HCT116 (cell line): ENCODE results near the gene ATP13A3. TPM values are rescaled to one million over a fixed set of nuclear protein-coding genes. Genes with fewer than 3 reads are reported as not detected.

ENCODE experiments used
- ATAC-seq: fragments of 200-7000 bp; cut with Tn5 transposase; 2 replicates; pipeline ENCODE4 v1.9.1; 2020; ENCODE audit warnings: mild to moderate bottlenecking, moderate library complexity
- BruUV-seq: library from RNA; stranded (reverse); fragments of 400-500 nt; replicated peaks from 2 replicates; lab custom pipeline; 2021; lab: Mats Ljungman, UMichigan
- CTCF ChIA-PET: fragments of 300-600 bp; sonication (Branson Sonifier 250); formaldehyde crosslinking; loops from one replicate; lab custom pipeline; 2021; ENCODE audit warnings: antibody characterized with exemption; lab: Charles Lee
- POLR2A ChIA-PET: fragments of 300-600, 350-600 bp; sonication (Branson Sonifier 250); formaldehyde crosslinking; loops from one replicate; lab custom pipeline; 2021; ENCODE audit warnings: antibody characterized with exemption; lab: Charles Lee
- RAD21 ChIA-PET, 2 experiments: fragments of 300-600 bp; sonication (Branson Sonifier 250); formaldehyde crosslinking; loops; one replicate each; lab custom pipeline; 2023; ENCODE audit warnings: low total read pairs in 2 of 2; ENCODE audit not compliant: uncharacterized antibody in 2 of 2, unreplicated experiment in 2 of 2, low non-redundant PET in 1 of 2; lab: Charles Lee
- DNase-seq: peaks from one replicate; pipeline ENCODE4 v3.0.0-alpha.2; 2010; ENCODE audit warnings: low read depth, low spot score
- H2AFZ ChIP-seq: fragments of 200-600 bp; shearing (Covaris generic), sonication (generic); 2 replicates; pipeline ENCODE4 v1.6.1; 2017; ENCODE audit warnings: low read depth, mixed run types, mixed read lengths, antibody characterized with exemption, low read length; ENCODE audit not compliant: poor library complexity, severe bottlenecking
- H3K27ac ChIP-seq: 2 replicates; pipeline ENCODE4 v1.5.1; 2012; ENCODE audit warnings: low read depth, low read length
- H3K27me3 ChIP-seq: fragments of 200-600 bp; sonication (generic); 2 replicates; pipeline ENCODE4 v1.6.1; 2016; ENCODE audit warnings: mixed run types, low read length, mixed read lengths; ENCODE audit not compliant: insufficient read depth
- H3K36me3 ChIP-seq, 2 experiments: fragments of 200-500 bp in 1 of 2; fragments of 200-600 bp in 1 of 2; sonication (Bioruptor generic) in 1 of 2; sonication (generic) in 1 of 2; 2 replicates each; pipeline versions ENCODE4 v1.5.1 to v1.6.1; 2014 to 2016; ENCODE audit warnings: low read length in 2 of 2, inconsistent platforms in 1 of 2, mixed read lengths in 1 of 2, mixed run types in 1 of 2; ENCODE audit not compliant: insufficient read depth in 2 of 2, control insufficient read depth in 1 of 2
- H3K4me1 ChIP-seq, 2 experiments: fragments of 200-600 bp in 1 of 2; sonication (generic) in 1 of 2; 2 replicates each; pipeline versions ENCODE4 v1.5.1 to v1.6.1; 2012 to 2017; ENCODE audit warnings: low read length in 2 of 2, inconsistent platforms in 1 of 2, mild to moderate bottlenecking in 1 of 2, mixed read lengths in 1 of 2, mixed run types in 1 of 2, moderate library complexity in 1 of 2; ENCODE audit not compliant: insufficient read depth in 2 of 2, control insufficient read depth in 1 of 2
- H3K4me2 ChIP-seq: fragments of 200-600 bp; sonication (generic); 2 replicates; pipeline ENCODE4 v1.6.1; 2017; ENCODE audit warnings: mixed run types, low read length, mixed read lengths
- H3K4me3 ChIP-seq, 2 experiments: fragments of 200-600 bp in 1 of 2; sonication (generic) in 1 of 2; replicated peaks in 1 of 2; 2 replicates each; pipeline ENCODE4 v1.5.1; 2011 to 2016; ENCODE audit warnings: low read length in 2 of 2, control low read depth in 1 of 2, low read depth in 1 of 2, mild to moderate bottlenecking in 1 of 2, mixed read lengths in 1 of 2, mixed run types in 1 of 2
- H3K79me2 ChIP-seq: fragments of 200-600 bp; sonication (generic); 2 replicates; pipeline ENCODE4 v1.6.1; 2017; ENCODE audit warnings: mild to moderate bottlenecking, mixed run types, low read length, moderate library complexity, mixed read lengths; ENCODE audit not compliant: insufficient read depth
- H3K9ac ChIP-seq: fragments of 200-600 bp; sonication (generic); 2 replicates; pipeline ENCODE4 v1.6.1; 2016; ENCODE audit warnings: low read length, mixed read lengths
- H3K9me2 ChIP-seq: fragments of 200-600 bp; sonication (generic), shearing (Covaris generic); 2 replicates; pipeline ENCODE4 v1.6.1; 2017; ENCODE audit warnings: mixed run types, mild to moderate bottlenecking, moderate library complexity; ENCODE audit not compliant: insufficient read depth
- H3K9me3 ChIP-seq, 2 experiments: fragments of 200-500 bp in 1 of 2; fragments of 200-600 bp in 1 of 2; sonication (Bioruptor generic) in 1 of 2; sonication (generic) in 1 of 2; 2 replicates each; pipeline ENCODE4 v1.6.1; 2014 to 2017; ENCODE audit warnings: low read length in 2 of 2, mixed read lengths in 2 of 2, inconsistent platforms in 1 of 2, low read depth in 1 of 2, mild to moderate bottlenecking in 1 of 2, mixed run types in 1 of 2, moderate library complexity in 1 of 2; ENCODE audit not compliant: control insufficient read depth in 1 of 2, insufficient read depth in 1 of 2
- H4K20me1 ChIP-seq: fragments of 200-600 bp; sonication (generic), shearing (Covaris generic); 2 replicates; pipeline ENCODE4 v1.6.1; 2017; ENCODE audit warnings: mixed run types, mild to moderate bottlenecking, moderate library complexity; ENCODE audit not compliant: insufficient read depth
- EGR1 ChIP-seq: IDR thresholded peaks from 2 replicates; pipeline ENCODE4 v1.6.1; 2012; ENCODE audit warnings: low read depth
- ELF1 ChIP-seq: IDR thresholded peaks from 2 replicates; pipeline ENCODE4 v1.6.1; 2012; ENCODE audit warnings: low read depth, borderline replicate concordance
- JUND ChIP-seq: IDR thresholded peaks from 2 replicates; pipeline ENCODE4 v1.6.1; 2012
- MAX ChIP-seq: IDR thresholded peaks from 2 replicates; pipeline ENCODE4 v1.6.1; 2012
- POLR2AphosphoS5 ChIP-seq: IDR thresholded peaks from 2 replicates; pipeline ENCODE4 v1.6.1; 2011; ENCODE audit warnings: mild to moderate bottlenecking, low read depth, low read length, moderate library complexity
- RAD21 ChIP-seq: IDR thresholded peaks from 2 replicates; pipeline ENCODE4 v1.6.1; 2012; ENCODE audit warnings: low read depth, mild to moderate bottlenecking
- SP1 ChIP-seq: IDR thresholded peaks from 2 replicates; pipeline ENCODE4 v1.6.1; 2012; ENCODE audit warnings: low read depth
- SRF ChIP-seq: IDR thresholded peaks from 2 replicates; pipeline ENCODE4 v1.6.1; 2012; ENCODE audit warnings: low read depth
- YY1 ChIP-seq: IDR thresholded peaks from 2 replicates; pipeline ENCODE4 v1.6.1; 2011; ENCODE audit warnings: low read length, low read depth, moderate library complexity, mild to moderate bottlenecking; ENCODE audit not compliant: insufficient replicate concordance; ENCODE audit errors: extremely low read depth
- intact Hi-C: fragments of 100-400 bp; cut with micrococcal nuclease; formaldehyde crosslinking; loops from 2 replicates; pipeline ENCODE4 v1.10.0; 2022
- total RNA-seq: library from RNA; stranded (reverse); gene quantifications from one replicate; pipeline ENCODE4 v1.2.1, GENCODE V29; 2021; ENCODE audit not compliant: unreplicated experiment
- TF ChIP-seq, protein P1 (sequence below), 3 experiments: fragments of 200-600 bp in 1 of 3; sonication (generic) in 1 of 3; IDR thresholded peaks in 2 of 3; conservative IDR thresholded peaks in 1 of 3; 2 replicates each; pipeline ENCODE4 v1.5.1; 2012 to 2017; ENCODE audit warnings: low read depth in 2 of 3, low read length in 2 of 3, antibody characterized with exemption in 1 of 3, borderline replicate concordance in 1 of 3, control low read depth in 1 of 3, mild to moderate bottlenecking in 1 of 3, mixed read lengths in 1 of 3, mixed run types in 1 of 3, moderate library complexity in 1 of 3; ENCODE audit not compliant: insufficient read depth in 1 of 3

The ATP13A3 gene
- total RNA-seq, 1 experiment from 2014 or later = 139 TPM

GRCh38 chr3:194475978-194476377 lies 10.8 kb downstream of the ATP13A3 start (continued):
- TF ChIP-seq YY1 (no peak), SRF (no peak), EGR1 (no peak)
- TF ChIP-seq, protein P1, sequence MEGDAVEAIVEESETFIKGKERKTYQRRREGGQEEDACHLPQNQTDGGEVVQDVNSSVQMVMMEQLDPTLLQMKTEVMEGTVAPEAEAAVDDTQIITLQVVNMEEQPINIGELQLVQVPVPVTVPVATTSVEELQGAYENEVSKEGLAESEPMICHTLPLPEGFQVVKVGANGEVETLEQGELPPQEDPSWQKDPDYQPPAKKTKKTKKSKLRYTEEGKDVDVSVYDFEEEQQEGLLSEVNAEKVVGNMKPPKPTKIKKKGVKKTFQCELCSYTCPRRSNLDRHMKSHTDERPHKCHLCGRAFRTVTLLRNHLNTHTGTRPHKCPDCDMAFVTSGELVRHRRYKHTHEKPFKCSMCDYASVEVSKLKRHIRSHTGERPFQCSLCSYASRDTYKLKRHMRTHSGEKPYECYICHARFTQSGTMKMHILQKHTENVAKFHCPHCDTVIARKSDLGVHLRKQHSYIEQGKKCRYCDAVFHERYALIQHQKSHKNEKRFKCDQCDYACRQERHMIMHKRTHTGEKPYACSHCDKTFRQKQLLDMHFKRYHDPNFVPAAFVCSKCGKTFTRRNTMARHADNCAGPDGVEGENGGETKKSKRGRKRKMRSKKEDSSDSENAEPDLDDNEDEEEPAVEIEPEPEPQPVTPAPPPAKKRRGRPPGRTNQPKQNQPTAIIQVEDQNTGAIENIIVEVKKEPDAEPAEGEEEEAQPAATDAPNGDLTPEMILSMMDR (IDR thresholded peaks at IDR 0.05 in 2 of 3, conservative IDR thresholded peaks at IDR 0.05 in 1 of 3; ENCODE audit: borderline replicate concordance in 1 of 3, insufficient read depth in 1 of 3, low read depth in 2 of 3, low read length in 2 of 3) = no peak

- Histone ChIP-seq H3K36me3 (peaks cover 2 to 13% of the 10 kb centered on the region in 2 experiments; a peak in 2 of 4 replicates), H2AFZ (no peak overlapping the region), H3K27ac (no peak overlapping the region), H3K27me3 (no peaks in the 10 kb centered on the region), H3K9me2 (no peaks in the 10 kb centered on the region), H3K9me3 (no peaks in the 10 kb centered on the region), H3K4me2 (no peak overlapping the region), H4K20me1 (peaks cover 39% of the 10 kb centered on the region; the same call in 1 of the 2 replicates), H3K4me1 (no peaks in the 10 kb centered on the region), H3K79me2 (peaks cover 100% of the 10 kb centered on the region), H3K4me3 (no peak overlapping the region), H3K9ac (no peak overlapping the region)
- no TSS peak for BruUV-seq
- ATAC-seq (no peak), DNase-seq (no peak)
- TF ChIP-seq RAD21 = no peak
- no peak for TF ChIP-seq ELF1
- no peak for TF ChIP-seq SP1
- TF ChIP-seq MAX = no peak
- TF ChIP-seq JUND = no peak
- TF ChIP-seq POLR2AphosphoS5 = no peak
- ChIA-PET RAD21 (no interaction called here), POLR2A (interaction anchor here (1.0 kb wide), 1 partner anchor 9 kb away, joined by 3 read pairs; no protein-coding TSS in a partner anchor), CTCF (interaction anchor here (0.6 to 2.1 kb wide), 2 partner anchors 9 to 119 kb away, joined by 3 to 5 read pairs; no protein-coding TSS in a partner anchor)
- intact Hi-C loops = loop anchor here (1.0 kb wide), 1 partner anchor 96 kb away; no protein-coding TSS in a partner anchor
These were observed 11.5 kb downstream of the ATP13A3 start for GRCh38 chr3:194475138-194475932.
